Breast epithelium (tissue), 3 donors: ENCODE results near the gene VWC2L.

Source experiments
- POLR2A ChIP-seq: fragments of 450-650 bp; IDR thresholded peaks from one replicate; pipeline ENCODE4 v1.6.1; 2016; ENCODE audit warnings: antibody characterized with exemption, mild to moderate bottlenecking, moderate library complexity
- TF ChIP-seq, protein P1 (sequence below), 3 donors: fragments of 450-650 bp; IDR thresholded peaks; one replicate each; pipeline ENCODE4 v1.5.1; 2016 to 2017; ENCODE audit warnings: antibody characterized with exemption in 3 of 3, mild to moderate bottlenecking in 3 of 3, moderate library complexity in 3 of 3

GRCh38 chr2:214380681-214381080 lies 30.2 kb upstream of the VWC2L start:
- no peak for TF ChIP-seq POLR2A
- TF ChIP-seq, protein P1, sequence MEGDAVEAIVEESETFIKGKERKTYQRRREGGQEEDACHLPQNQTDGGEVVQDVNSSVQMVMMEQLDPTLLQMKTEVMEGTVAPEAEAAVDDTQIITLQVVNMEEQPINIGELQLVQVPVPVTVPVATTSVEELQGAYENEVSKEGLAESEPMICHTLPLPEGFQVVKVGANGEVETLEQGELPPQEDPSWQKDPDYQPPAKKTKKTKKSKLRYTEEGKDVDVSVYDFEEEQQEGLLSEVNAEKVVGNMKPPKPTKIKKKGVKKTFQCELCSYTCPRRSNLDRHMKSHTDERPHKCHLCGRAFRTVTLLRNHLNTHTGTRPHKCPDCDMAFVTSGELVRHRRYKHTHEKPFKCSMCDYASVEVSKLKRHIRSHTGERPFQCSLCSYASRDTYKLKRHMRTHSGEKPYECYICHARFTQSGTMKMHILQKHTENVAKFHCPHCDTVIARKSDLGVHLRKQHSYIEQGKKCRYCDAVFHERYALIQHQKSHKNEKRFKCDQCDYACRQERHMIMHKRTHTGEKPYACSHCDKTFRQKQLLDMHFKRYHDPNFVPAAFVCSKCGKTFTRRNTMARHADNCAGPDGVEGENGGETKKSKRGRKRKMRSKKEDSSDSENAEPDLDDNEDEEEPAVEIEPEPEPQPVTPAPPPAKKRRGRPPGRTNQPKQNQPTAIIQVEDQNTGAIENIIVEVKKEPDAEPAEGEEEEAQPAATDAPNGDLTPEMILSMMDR (IDR thresholded peaks at IDR 0.05): no peak
